Fibroblast of pulmonary artery (primary cell): ENCODE measurements around the gene GPR68.
"Not testable (repeated sequence)": the region's sequence is repeated elsewhere in the genome, so short reads cannot be mapped to it uniquely, and the experiment has no call there.

Experiments used
- DNase-seq: peaks from one replicate; pipeline ENCODE4 v3.0.0-alpha.2; 2010; ENCODE audit warnings: low read depth
- H3K4me3 ChIP-seq: replicated peaks from 2 replicates; pipeline ENCODE4 v1.5.1; 2011; ENCODE audit warnings: low read depth, mild to moderate bottlenecking, control low read depth, low read length, moderate library complexity
- CTCF ChIP-seq: IDR thresholded peaks from 2 replicates; pipeline ENCODE4 v1.5.1; 2011; ENCODE audit warnings: mild to moderate bottlenecking, control low read depth, low read length, inconsistent platforms; ENCODE audit errors: missing control alignments

GPR68 gene

GRCh38 chr14:91269076-91269991 lies 24.8 kb upstream of the GPR68 start:
- no peak for TF ChIP-seq CTCF
- H3K4me3 ChIP-seq = no peak overlapping the region
- DNase-seq = peak; percentile 20

GRCh38 chr14:91267965-91268437 lies 23.5 kb upstream of the GPR68 start:
- no peak overlapping the region for H3K4me3 ChIP-seq
- no peak for DNase-seq
- TF ChIP-seq CTCF = no peak

GRCh38 chr14:91266276-91266675 lies 21.8 kb upstream of the GPR68 start:
- not testable (repeated sequence) for DNase-seq, H3K4me3 ChIP-seq

GRCh38 chr14:91265404-91265803 lies 20.9 kb upstream of the GPR68 start:
- H3K4me3 ChIP-seq = no peak overlapping the region
- TF ChIP-seq CTCF = no peak
- DNase-seq = no peak

GRCh38 chr14:91264151-91265150 lies 19.9 kb upstream of the GPR68 start:
- DNase-seq = no peak
- TF ChIP-seq CTCF = no peak
- H3K4me3 ChIP-seq = peak overlapping the region; percentile 21

GRCh38 chr14:91263329-91263728 lies 18.8 kb upstream of the GPR68 start:
- TF ChIP-seq CTCF = no peak
- no peak for DNase-seq
- no peak overlapping the region for H3K4me3 ChIP-seq
